DMS79 treated with DMSO at 0.1 percent for 48 hours (cell line): ENCODE data around the gene IPO5.
"Not testable (repeated sequence)": the region's sequence is repeated elsewhere in the genome, so short reads cannot be mapped to it uniquely, and the experiment has no call there.

ENCODE experiments used
- DNase-seq: peaks from one replicate; lab custom pipeline; 2025; lab: John Stamatoyannopoulos, UW

The IPO5 gene

GRCh38 chr13:98014766-98015165 is 61.3 kb downstream of the IPO5 start:
- no peak for DNase-seq

- no peak for DNase-seq
Observed at GRCh38 chr13:98018293-98018692, 64.8 kb downstream of the IPO5 start.

GRCh38 chr13:98019186-98019585 is 65.7 kb downstream of the IPO5 start:
- no peak for DNase-seq

GRCh38 chr13:98020271-98020670 is 66.8 kb downstream of the IPO5 start:
- no peak for DNase-seq

- peak; percentile 85 for DNase-seq
Observed at GRCh38 chr13:98022210-98022609, 68.7 kb downstream of the IPO5 start.

GRCh38 chr13:98025480-98026025 is 72.1 kb downstream of the IPO5 start:
- no peak for DNase-seq

- DNase-seq: no peak
Observed at GRCh38 chr13:98026457-98026857, 73.0 kb downstream of the IPO5 start.

- no peak for DNase-seq
Observed at GRCh38 chr13:98032168-98032567, 78.7 kb downstream of the IPO5 start.

GRCh38 chr13:98033277-98034247 is 80.1 kb downstream of the IPO5 start:
- DNase-seq: peak; percentile 44

GRCh38 chr13:98035373-98035772 is 81.9 kb downstream of the IPO5 start:
- no peak for DNase-seq

GRCh38 chr13:98036564-98037302 is 83.3 kb downstream of the IPO5 start:
- not testable (repeated sequence) for DNase-seq

- DNase-seq: peak; percentile 89
Observed at GRCh38 chr13:98039261-98039660, 85.8 kb downstream of the IPO5 start.

GRCh38 chr13:98039964-98040363 is 86.5 kb downstream of the IPO5 start:
- no peak for DNase-seq

- no peak for DNase-seq
Observed at GRCh38 chr13:98041081-98041820, 87.8 kb downstream of the IPO5 start.

GRCh38 chr13:98044301-98044700 is 90.8 kb downstream of the IPO5 start:
- DNase-seq: no peak

GRCh38 chr13:98047785-98048184 is 94.3 kb downstream of the IPO5 start:
- not testable (repeated sequence) for DNase-seq

GRCh38 chr13:98048265-98048664 is 94.8 kb downstream of the IPO5 start:
- DNase-seq: no peak

GRCh38 chr13:98050041-98050466 is 96.6 kb downstream of the IPO5 start:
- DNase-seq: peak; percentile 81

- DNase-seq: no peak
Observed at GRCh38 chr13:98052412-98052811, 98.9 kb downstream of the IPO5 start.

- no peak for DNase-seq
Observed at GRCh38 chr13:98054301-98054700, 100.8 kb downstream of the IPO5 start.

- DNase-seq: peak; percentile 92
Observed at GRCh38 chr13:98055623-98056022, 102.1 kb downstream of the IPO5 start.

GRCh38 chr13:98056839-98057410 is 103.5 kb downstream of the IPO5 start:
- DNase-seq: no peak
